ENCODE results near the gene CLRN1.

Gene CLRN1

GRCh38 chr3:150890831-150891230 is 81.7 kb downstream of the CLRN1 start:
- Mint-ChIP-seq H3K36me3 (ENCODE audit: low read depth) (peaks cover 7% of the 10 kb centered on the region), H3K27ac (no peak overlapping the region), H3K27me3 (ENCODE audit: low read depth, poor library complexity) (peaks cover 5% of the 10 kb centered on the region), H3K4me3 (no peak overlapping the region), H3K4me1 (peaks cover 24% of the 10 kb centered on the region), H3K9me3 (peaks cover 23% of the 10 kb centered on the region)
- no peak for DNase-seq
- TF ChIP-seq CTCF (IDR thresholded peaks at IDR 0.05), result no peak

DNA sequence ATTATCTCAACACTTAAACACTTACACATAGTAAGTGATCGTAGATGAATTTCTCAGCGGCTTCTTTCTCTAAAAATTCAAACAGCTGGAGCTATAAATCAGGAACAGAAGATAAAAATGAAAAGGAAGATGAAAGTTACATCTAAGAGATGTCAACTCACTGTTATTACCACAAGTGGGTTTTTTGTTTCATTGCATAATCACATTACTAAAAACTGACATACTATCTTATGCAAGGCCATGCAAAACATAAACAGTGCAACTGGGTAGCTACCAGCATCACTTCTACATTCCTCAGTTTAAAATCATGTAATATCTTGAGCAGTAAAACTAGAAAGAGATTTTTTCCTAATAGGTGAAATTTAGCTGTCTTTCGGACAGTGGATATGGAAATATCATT is 82.2 kb downstream of the CLRN1 start:
- no peak for TF ChIP-seq CTCF (IDR thresholded peaks at IDR 0.05)
- Mint-ChIP-seq H3K9me3 (peaks cover 26% of the 10 kb centered on the region), H3K27me3 (ENCODE audit: low read depth, poor library complexity) (peaks cover 5% of the 10 kb centered on the region), H3K27ac (no peak overlapping the region), H3K4me3 (no peak overlapping the region), H3K36me3 (ENCODE audit: low read depth) (peaks cover 7% of the 10 kb centered on the region), H3K4me1 (peaks cover 24% of the 10 kb centered on the region)
- DNase-seq, result no peak

DNA sequence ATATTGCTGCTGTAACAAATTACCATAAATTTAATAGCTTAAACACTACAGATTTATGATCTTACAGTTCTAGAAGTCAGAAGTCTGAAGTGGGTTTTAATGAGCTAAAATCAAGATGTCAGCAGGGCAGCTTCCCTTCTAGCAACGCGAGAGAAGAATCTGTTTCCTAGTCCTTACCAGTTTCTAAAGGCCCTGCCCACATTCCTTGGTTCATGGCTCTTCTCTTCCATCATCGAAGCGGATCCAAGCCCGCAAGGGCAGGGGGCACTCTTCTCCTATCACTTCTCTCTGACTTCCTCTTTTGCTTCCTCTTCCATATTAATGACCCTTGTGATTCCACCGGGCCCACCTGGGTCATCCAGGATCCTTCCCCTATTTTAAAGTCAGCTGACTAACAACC is 83.4 kb downstream of the CLRN1 start:
- no peak for DNase-seq
- peaks cover 26% of the 10 kb centered on the region for H3K9me3 Mint-ChIP-seq
- H3K36me3 Mint-ChIP-seq (ENCODE audit: low read depth), result peaks cover 7% of the 10 kb centered on the region
- H3K4me1 Mint-ChIP-seq, result peaks cover 26% of the 10 kb centered on the region
- peaks cover 5% of the 10 kb centered on the region for H3K27me3 Mint-ChIP-seq (ENCODE audit: low read depth, poor library complexity)
- no peak overlapping the region for H3K4me3 Mint-ChIP-seq
- TF ChIP-seq CTCF (IDR thresholded peaks at IDR 0.05), result no peak
- no peak overlapping the region for H3K27ac Mint-ChIP-seq

GRCh38 chr3:150887031-150887430 is 85.5 kb downstream of the CLRN1 start:
- no peak for DNase-seq
- peaks cover 43% of the 10 kb centered on the region for H3K4me1 Mint-ChIP-seq
- no peak overlapping the region for H3K4me3 Mint-ChIP-seq
- no peak overlapping the region for H3K27ac Mint-ChIP-seq
- H3K27me3 Mint-ChIP-seq (ENCODE audit: low read depth, poor library complexity), result peaks cover 5% of the 10 kb centered on the region
- TF ChIP-seq CTCF (IDR thresholded peaks at IDR 0.05), result no peak
- H3K9me3 Mint-ChIP-seq, result peaks cover 26% of the 10 kb centered on the region
- H3K36me3 Mint-ChIP-seq (ENCODE audit: low read depth), result peaks cover 7% of the 10 kb centered on the region

DNA sequence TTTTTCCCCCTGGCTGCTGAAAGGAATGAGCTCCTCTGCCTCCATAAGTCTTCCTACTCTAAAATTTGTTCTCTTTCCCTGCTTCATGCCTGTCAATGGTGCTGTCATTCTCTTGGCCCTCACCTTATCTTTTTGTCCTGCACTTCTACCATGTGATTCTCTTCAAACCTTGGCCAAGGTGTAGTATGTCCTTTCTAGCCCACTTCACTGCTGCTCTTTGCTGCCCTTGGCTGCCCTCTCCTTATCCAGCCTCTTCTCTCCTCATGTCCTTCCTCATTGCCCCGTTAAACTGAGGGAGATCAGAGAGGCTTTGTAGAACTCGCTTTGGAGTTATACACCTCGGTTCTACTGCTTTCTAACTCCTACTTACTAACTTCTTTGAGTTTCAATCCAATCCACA is 87.0 kb downstream of the CLRN1 start:
- Mint-ChIP-seq H3K4me3 (no peak overlapping the region), H3K27me3 (ENCODE audit: low read depth, poor library complexity) (peaks cover 5% of the 10 kb centered on the region), H3K27ac (no peak overlapping the region), H3K9me3 (peaks cover 26% of the 10 kb centered on the region), H3K4me1 (peaks cover 50% of the 10 kb centered on the region), H3K36me3 (ENCODE audit: low read depth) (peaks cover 7% of the 10 kb centered on the region)
- TF ChIP-seq CTCF (IDR thresholded peaks at IDR 0.05), result no peak
- DNase-seq, result no peak

- Mint-ChIP-seq H3K27ac (peak overlapping the region; percentile 65), H3K27me3 (ENCODE audit: low read depth, poor library complexity) (no peaks in the 10 kb centered on the region), H3K4me1 (peaks cover 92% of the 10 kb centered on the region), H3K4me3 (peak overlapping the region; percentile 32), H3K9me3 (no peaks in the 10 kb centered on the region), H3K36me3 (ENCODE audit: low read depth) (no peaks in the 10 kb centered on the region)
- no peak for TF ChIP-seq CTCF (IDR thresholded peaks at IDR 0.05)
- peak; percentile 58 for DNase-seq
Observed at GRCh38 chr3:150878996-150879575, 93.4 kb downstream of the CLRN1 start.
